Urothelium cell line (cell line): ENCODE measurements around the gene ANKRD37.
A peak's percentile ranks its signal among the peaks of the same experiment; 100 is the strongest.
"Not testable (repeated sequence)": the region's sequence is repeated elsewhere in the genome, so short reads cannot be mapped to it uniquely, and the experiment has no call there.

Source experiments
- DNase-seq: peaks from one replicate; pipeline ENCODE4 v3.0.0; 2011; ENCODE audit warnings: low spot score, mixed read lengths
- FAIRE-seq: peaks from 2 replicates; lab custom pipeline; 2011; peaks lifted over from hg19 to GRCh38; lab: Jason Lieb, UNC

Gene ANKRD37

GRCh38 chr4:185396724-185397385 lies at the start of gene ANKRD37:
Gene ANKRD37 (plus strand): TSS chr4:185396841. CDS start chr4:185396924, 83 bp downstream.
- FAIRE-seq, result no peak

GRCh38 chr4:185346975-185347601 lies 49.6 kb upstream of the ANKRD37 start:
- peak; percentile 17 for DNase-seq
- no peak for FAIRE-seq

More at GRCh38 chr4:185396724-185397385, at the start of gene ANKRD37:
- DNase-seq, result no peak

GRCh38 chr4:185351691-185352090 lies 45.0 kb upstream of the ANKRD37 start:
- DNase-seq, result no peak
- FAIRE-seq, result no peak

GRCh38 chr4:185352202-185352601 lies 44.4 kb upstream of the ANKRD37 start:
- DNase-seq (no peak), FAIRE-seq (no peak)

- FAIRE-seq, result no peak
- DNase-seq, result no peak
Measured at GRCh38 chr4:185352741-185353140, 43.9 kb upstream of the ANKRD37 start.

GRCh38 chr4:185357211-185357610 lies 39.4 kb upstream of the ANKRD37 start:
- DNase-seq, result no peak
- no peak for FAIRE-seq

- DNase-seq (no peak), FAIRE-seq (no peak)
Measured at GRCh38 chr4:185357733-185358440, 38.8 kb upstream of the ANKRD37 start.

GRCh38 chr4:185358514-185358913 lies 38.1 kb upstream of the ANKRD37 start:
- FAIRE-seq (no peak), DNase-seq (peak; percentile 28)

- FAIRE-seq (no peak), DNase-seq (no peak)
Measured at GRCh38 chr4:185358959-185359358, 37.7 kb upstream of the ANKRD37 start.

- FAIRE-seq (no peak), DNase-seq (no peak)
Measured at GRCh38 chr4:185359767-185360446, 36.7 kb upstream of the ANKRD37 start.

GRCh38 chr4:185361872-185362271 lies 34.8 kb upstream of the ANKRD37 start:
- DNase-seq (no peak), FAIRE-seq (no peak)

- not testable (repeated sequence) for DNase-seq, FAIRE-seq
Measured at GRCh38 chr4:185362570-185362969, 34.1 kb upstream of the ANKRD37 start.

GRCh38 chr4:185363251-185363650 lies 33.4 kb upstream of the ANKRD37 start:
- FAIRE-seq (no peak), DNase-seq (no peak)

GRCh38 chr4:185364886-185365285 lies 31.8 kb upstream of the ANKRD37 start:
- FAIRE-seq (no peak), DNase-seq (no peak)

GRCh38 chr4:185369731-185370130 lies 26.9 kb upstream of the ANKRD37 start:
- no peak for FAIRE-seq

GRCh38 chr4:185370268-185370949 lies 26.2 kb upstream of the ANKRD37 start:
- no peak for DNase-seq
- FAIRE-seq, result no peak

More at GRCh38 chr4:185369731-185370130, 26.9 kb upstream of the ANKRD37 start:
- no peak for DNase-seq

GRCh38 chr4:185371702-185372101 lies 24.9 kb upstream of the ANKRD37 start:
- FAIRE-seq, result no peak
- no peak for DNase-seq

- FAIRE-seq (no peak), DNase-seq (no peak)
Measured at GRCh38 chr4:185374027-185374426, 22.6 kb upstream of the ANKRD37 start.

- FAIRE-seq, result no peak
- DNase-seq, result no peak
Measured at GRCh38 chr4:185374573-185374972, 22.1 kb upstream of the ANKRD37 start.

GRCh38 chr4:185378264-185378663 lies 18.4 kb upstream of the ANKRD37 start:
- DNase-seq, result no peak
- FAIRE-seq, result no peak
